K562 (cell line): ENCODE results near the gene BCR. TPM values are rescaled to one million over a fixed set of nuclear protein-coding genes. Genes with fewer than 3 reads are reported as not detected.
A peak's percentile ranks its signal among the peaks of the same experiment; 100 is the strongest.

Experiments used
- ATAC-seq: fragments of 200-7000 bp; cut with Tn5 transposase; 3 replicates; pipeline ENCODE4 v1.9.1; 2020; ENCODE audit warnings: moderate library complexity
- BruUV-seq: library from RNA; stranded (reverse); fragments of 400-500 nt; replicated peaks from 2 replicates; lab custom pipeline; 2021; lab: Mats Ljungman, UMichigan
- CTCF ChIA-PET: fragments of 300-600 bp; formaldehyde crosslinking; extraction: SDS; loops from one replicate; lab custom pipeline; 2021; ENCODE audit warnings: low intra/inter-chr PET ratio; lab: Yijun Ruan, JAX
- POLR2A ChIA-PET: fragments of 300-600, 350-650 bp; sonication (Branson Sonifier 250); formaldehyde crosslinking; extraction: SDS; loops from one replicate; lab custom pipeline; 2021; ENCODE audit warnings: antibody characterized with exemption, inconsistent platforms; lab: Yijun Ruan, JAX
- DNase-seq, 4 experiments: peaks; one replicate each; pipeline versions ENCODE4 v3.0.0 to v3.0.0-alpha.2; 2011 to 2018; ENCODE audit warnings: low spot score in 3 of 4, mixed read lengths in 3 of 4; ENCODE audit errors: extremely low read depth in 1 of 4
- FAIRE-seq: peaks from 2 replicates; lab custom pipeline; 2011; peaks lifted over from hg19 to GRCh38; lab: Jason Lieb, UNC
- H2AFZ ChIP-seq: 2 replicates; pipeline ENCODE4 v1.6.0; 2011; ENCODE audit warnings: low read depth, low read length, control low read depth, inconsistent platforms
- H3K27ac ChIP-seq: fragments of 200-600 bp; 3 replicates; pipeline ENCODE4 v1.8.0; 2011; ENCODE audit warnings: low read depth, mild to moderate bottlenecking, control low read depth, inconsistent platforms, low read length, moderate library complexity, mixed read lengths; ENCODE audit errors: extremely low read depth
- H3K27me3 ChIP-seq, 2 experiments: fragments of 300-600 bp in 1 of 2; 2 replicates in 1 of 2; 3 replicates in 1 of 2; pipeline versions ENCODE4 v1.6.0 to v1.8.0; 2011; ENCODE audit warnings: inconsistent platforms in 2 of 2, low read length in 2 of 2, mild to moderate bottlenecking in 1 of 2, mixed read lengths in 1 of 2, moderate library complexity in 1 of 2; ENCODE audit not compliant: control insufficient read depth in 2 of 2, insufficient read depth in 2 of 2
- H3K36me3 ChIP-seq: fragments of 300-600 bp; 3 replicates; pipeline ENCODE4 v1.8.0; 2011; ENCODE audit warnings: mild to moderate bottlenecking, low read length, inconsistent platforms; ENCODE audit not compliant: control insufficient read depth, insufficient read depth
- H3K4me1 ChIP-seq, 2 experiments: fragments of 200-600 bp in 1 of 2; replicated peaks in 1 of 2; 2 replicates in 1 of 2; 3 replicates in 1 of 2; pipeline versions ENCODE4 v1.5.1 to v1.8.0; 2011; ENCODE audit warnings: inconsistent platforms in 2 of 2, low read length in 2 of 2, mild to moderate bottlenecking in 1 of 2, mixed read lengths in 1 of 2, moderate library complexity in 1 of 2; ENCODE audit not compliant: control insufficient read depth in 2 of 2, insufficient read depth in 2 of 2
- H3K4me2 ChIP-seq: 2 replicates; pipeline ENCODE4 v1.6.1; 2011; ENCODE audit warnings: low read length, control low read depth, inconsistent platforms, mixed read lengths; ENCODE audit not compliant: insufficient read depth
- H3K4me3 ChIP-seq: fragments of 200-600 bp; sonication (generic), shearing (Covaris generic); 2 replicates; pipeline ENCODE4 v1.5.1; 2016; ENCODE audit warnings: control low read depth, inconsistent platforms
- H3K79me2 ChIP-seq: fragments of 200-600 bp; 3 replicates; pipeline ENCODE4 v1.8.0; 2011; ENCODE audit warnings: low read length, inconsistent platforms; ENCODE audit not compliant: control insufficient read depth, insufficient read depth
- H3K9ac ChIP-seq, 2 experiments: 2 replicates each; pipeline versions ENCODE4 v1.6.0 to v1.6.1; 2011; ENCODE audit warnings: low read depth in 2 of 2, low read length in 2 of 2, control low read depth in 1 of 2, inconsistent platforms in 1 of 2, mild to moderate bottlenecking in 1 of 2, mixed read lengths in 1 of 2; ENCODE audit not compliant: insufficient read depth in 1 of 2
- H3K9me1 ChIP-seq: one replicate; pipeline ENCODE4 v1.6.0; 2011; ENCODE audit warnings: inconsistent platforms, mild to moderate bottlenecking, low read length, moderate library complexity; ENCODE audit not compliant: control insufficient read depth, insufficient read depth
- H3K9me3 ChIP-seq: replicated peaks from 2 replicates; pipeline ENCODE4 v1.5.1; 2011; ENCODE audit warnings: low read depth, low read length, inconsistent platforms; ENCODE audit not compliant: control insufficient read depth, insufficient read depth
- H4K20me1 ChIP-seq: replicated peaks from 2 replicates; pipeline ENCODE4 v1.6.1; 2011; ENCODE audit warnings: low read length, inconsistent platforms, mixed read lengths; ENCODE audit not compliant: control insufficient read depth, insufficient read depth
- CEBPZ ChIP-seq: fragments of 150-350 bp; IDR thresholded peaks from 2 replicates; pipeline ENCODE4 v1.6.1; 2014; ENCODE audit warnings: low read depth, mild to moderate bottlenecking, low read length, borderline replicate concordance
- MLX ChIP-seq, 2 experiments: fragments of 450-650 bp in 1 of 2; sonication (generic) in 1 of 2; formaldehyde crosslinking; conservative IDR thresholded peaks; 2 replicates each; pipeline versions ENCODE4 v1.4.0 to v1.8.1; 2020 to 2022; ENCODE audit warnings: mild to moderate bottlenecking in 1 of 2, missing genetic modification reagents in 1 of 2
- STAT6 ChIP-seq: sonication (generic); formaldehyde crosslinking; IDR thresholded peaks from 2 replicates; pipeline ENCODE4 v1.8.1; 2023; ENCODE audit warnings: mild to moderate bottlenecking, missing genetic modification reagents
- TBL1XR1 ChIP-seq, 2 experiments: IDR thresholded peaks; 2 replicates each; pipeline ENCODE4 v1.6.1; 2012; ENCODE audit warnings: improper control_type of control experiment in 2 of 2, low read length in 2 of 2, mild to moderate bottlenecking in 1 of 2
- ZKSCAN1 ChIP-seq: fragments of 150-350 bp; IDR thresholded peaks from 2 replicates; pipeline ENCODE4 v1.6.1; 2016; ENCODE audit warnings: low read depth, low read length
- ZNF584 ChIP-seq: fragments of 200-800 bp; sonication (Bioruptor generic); IDR thresholded peaks from 2 replicates; pipeline ENCODE4 v1.6.1; 2016; ENCODE audit warnings: low read depth, mild to moderate bottlenecking, missing genetic modification characterization, missing compliant biosample characterization
- WGBS: fragments of 100-300 bp; shearing (Covaris generic); methylation state at CpG from one replicate; pipeline ENCODE4 v1.1.6; 2016; ENCODE audit warnings: low coverage, mixed read lengths; ENCODE audit not compliant: insufficient coverage; ENCODE audit errors: missing lambda C conversion rate; 5-methylcytosine and 5-hydroxymethylcytosine counted together
- in situ Hi-C: fragments of 300-500 bp; cut with MboI; formaldehyde crosslinking; loops from 4 replicates; pipeline ENCODE4 v1.15.0; 2018; ENCODE audit warnings: inconsistent platforms, mixed read lengths
- intact Hi-C: fragments of 100-400 bp; cut with micrococcal nuclease; formaldehyde crosslinking; loops from 2 replicates; pipeline ENCODE4 v1.14.2; 2022
- polyA plus RNA-seq, 8 experiments: library from polyadenylated mRNA; depleted of rRNA in 4 of 8; stranded (reverse) in 5 of 8; unstranded in 3 of 8; fragments of >200 nt; fragmentation: Nextera tagmentation in 2 of 8; fragmentation: Illumina TruSeq in 1 of 8; extraction: Ambion mirVana in 2 of 8; extraction: Trizol in 1 of 8; gene quantifications; 2 replicates each; pipeline versions ENCODE4 v1.2.1 to v1.2.3, GENCODE V29; 2011 to 2014; ENCODE audit warnings: inconsistent platforms in 1 of 8, missing spikeins in 1 of 8
- total RNA-seq, 7 experiments: library from RNA; depleted of rRNA in 6 of 7; stranded (reverse); fragments of >200 nt in 6 of 7; fragmentation: Illumina TruSeq in 2 of 7; extraction: Trizol in 2 of 7; gene quantifications; 2 replicates each; pipeline versions ENCODE4 v1.2.1 to v1.2.3, GENCODE V29; 2011 to 2021; ENCODE audit warnings: low replicate concordance in 1 of 7
- TF ChIP-seq, protein P1 (sequence below): conservative IDR thresholded peaks from 2 replicates; pipeline ENCODE4 v1.6.1; 2011; ENCODE audit warnings: low read depth, mild to moderate bottlenecking, low read length; ENCODE audit not compliant: control insufficient read depth

Gene BCR
- total and polyA plus RNA-seq, 9 of the 15 experiments (the other 6 are each of a cell fraction or from before 2014, with no cell fraction given): 0.41 to 150 (median 45.6) TPM

GRCh38 chr22:23268877-23269276 is 88.6 kb downstream of the BCR start (continued):
- 0 out of 2 replicates have a peak, but pooled peaks have one; percentile 10 for TF ChIP-seq CEBPZ
- TF ChIP-seq ZKSCAN1: 0 out of 2 replicates have a peak, but pooled peaks have one; percentile 20
- TF ChIP-seq ZNF584 (CRISPR knock-in tag): no peak
- TF ChIP-seq, all 486 proteins: peak for 12

- no peak overlapping the region for H3K27ac ChIP-seq
- no peak overlapping the region for H3K4me2 ChIP-seq
- no peak overlapping the region for H2AFZ ChIP-seq
- intact Hi-C loops (no loop called here), in situ Hi-C loops (no loop called here)
- ChIA-PET POLR2A (interaction anchor here (0.5 to 14.2 kb wide), 24 partner anchors 9 to 478 kb away, joined by 3 to 237 read pairs (median 4); partner anchors contain the start of gene BCR), CTCF (interaction anchor here (0.9 to 2.8 kb wide), 6 partner anchors 10 to 310 kb away, joined by 3 to 30 read pairs (median 11); no protein-coding TSS in a partner anchor)
- H3K36me3 ChIP-seq: peaks cover 94% of the 10 kb centered on the region
- no peaks in the 10 kb centered on the region for H3K79me2 ChIP-seq
- H3K9me3 ChIP-seq: no peaks in the 10 kb centered on the region
- no peaks in the 10 kb centered on the region for H3K27me3 ChIP-seq
- H3K9me1 ChIP-seq: peaks cover 32% of the 10 kb centered on the region
- DNase-seq: peak in 3 of 4 experiments; percentile 66 to 69 (median 68)
- H4K20me1 ChIP-seq: peaks cover 76% of the 10 kb centered on the region
- H3K4me1 ChIP-seq: peaks cover 4 to 34% of the 10 kb centered on the region in 2 experiments; a peak in 4 of 5 replicates
- no peak overlapping the region for H3K4me3 ChIP-seq
- peak overlapping the region in 1 of 2 experiments; percentile 53; a peak in 2 of 4 replicates for H3K9ac ChIP-seq
- WGBS: 77% methylated on average over 18 of the region's 18 CpGs
- peak; percentile 3; the same call in 1 of the 3 replicates for ATAC-seq
- BruUV-seq: no TSS peak
- FAIRE-seq: no peak
- TF ChIP-seq, protein P1, sequence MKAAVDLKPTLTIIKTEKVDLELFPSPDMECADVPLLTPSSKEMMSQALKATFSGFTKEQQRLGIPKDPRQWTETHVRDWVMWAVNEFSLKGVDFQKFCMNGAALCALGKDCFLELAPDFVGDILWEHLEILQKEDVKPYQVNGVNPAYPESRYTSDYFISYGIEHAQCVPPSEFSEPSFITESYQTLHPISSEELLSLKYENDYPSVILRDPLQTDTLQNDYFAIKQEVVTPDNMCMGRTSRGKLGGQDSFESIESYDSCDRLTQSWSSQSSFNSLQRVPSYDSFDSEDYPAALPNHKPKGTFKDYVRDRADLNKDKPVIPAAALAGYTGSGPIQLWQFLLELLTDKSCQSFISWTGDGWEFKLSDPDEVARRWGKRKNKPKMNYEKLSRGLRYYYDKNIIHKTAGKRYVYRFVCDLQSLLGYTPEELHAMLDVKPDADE: 0 out of 2 replicates have a peak, but pooled peaks have one; percentile 40
- 0 out of 4 replicates have a peak, but pooled peaks of 1 of the 2 experiments have one; percentile 8 for TF ChIP-seq MLX (CRISPR knock-in tag; conservative IDR thresholded peaks at IDR 0.05)
- 0 out of 2 replicates have a peak, but pooled peaks have one; percentile 70 for TF ChIP-seq STAT6 (CRISPR knock-in tag)
- 0 out of 4 replicates have a peak, but pooled peaks of 1 of the 2 experiments have one; percentile 68 for TF ChIP-seq TBL1XR1 (IDR thresholded peaks at IDR 0.05; ENCODE audit: low read length in 2 of 2)
- TF ChIP-seq ZKSCAN1: peak; percentile 48; the same call in 1 of the 2 replicates
Observed at GRCh38 chr22:23269441-23270211, 89.3 kb downstream of the BCR start.
